HUES64 (cell line): ENCODE data around the gene SEMA7A. TPM values are rescaled to one million over a fixed set of nuclear protein-coding genes. Genes with fewer than 3 reads are reported as not detected.
"Not testable (repeated sequence)": the region's sequence is repeated elsewhere in the genome, so short reads cannot be mapped to it uniquely, and the experiment has no call there.

Experiments
- H3K27ac ChIP-seq: 2 replicates; pipeline ENCODE4 v1.7.0; 2013; ENCODE audit warnings: low read depth, low read length, inconsistent platforms
- H3K27me3 ChIP-seq: 2 replicates; pipeline ENCODE4 v1.6.1; 2013; ENCODE audit warnings: mild to moderate bottlenecking, low read length; ENCODE audit not compliant: insufficient read depth
- H3K36me3 ChIP-seq: 2 replicates; pipeline ENCODE4 v1.6.1; 2013; ENCODE audit warnings: mild to moderate bottlenecking, low read length; ENCODE audit not compliant: insufficient read depth
- H3K4me1 ChIP-seq: 2 replicates; pipeline ENCODE4 v1.6.1; 2013; ENCODE audit warnings: mild to moderate bottlenecking, low read length, moderate library complexity; ENCODE audit not compliant: insufficient read depth
- H3K4me3 ChIP-seq: 2 replicates; pipeline ENCODE4 v1.5.1; 2013; ENCODE audit warnings: mild to moderate bottlenecking, low read length, moderate library complexity
- H3K9ac ChIP-seq: 2 replicates; pipeline ENCODE4 v1.6.1; 2013; ENCODE audit warnings: mild to moderate bottlenecking, low read depth, low read length
- H3K9me3 ChIP-seq: 2 replicates; pipeline ENCODE4 v1.6.1; 2013; ENCODE audit warnings: low read depth, low read length; ENCODE audit not compliant: insufficient read depth
- WGBS: fragments of 150-250, 120-280 bp; methylation state at CpG from one replicate; pipeline ENCODE4 v1.1.7; 2013; ENCODE audit warnings: missing lambda C conversion rate; 5-methylcytosine and 5-hydroxymethylcytosine counted together
- polyA plus RNA-seq, 2 experiments: library from polyadenylated mRNA; stranded (reverse); fragments of 50-300 nt; gene quantifications; one replicate each; pipeline ENCODE4 v1.2.3, GENCODE V29; 2013

The SEMA7A gene
- polyA plus RNA-seq (2013, experiment 1 of 2), result 11.3 TPM
- polyA plus RNA-seq (2013, experiment 2 of 2), result 16.9 TPM

GRCh38 chr15:74433592-74434262, at the start of gene SEMA7A:
TSS of gene SEMA7A (minus strand) at chr15:74433958. CDS start at chr15:74433918, 40 bp downstream.
- H3K27me3 ChIP-seq, result peaks cover 14% of the 10 kb centered on the region
- H3K9ac ChIP-seq, result peak within 1 kb of the TSS; percentile 80
- 1% methylated on average over 74 of the region's 75 CpGs for WGBS
- H3K27ac ChIP-seq, result peak within 1 kb of the TSS; percentile 61; the same call in 1 of the 2 replicates
- H3K4me1 ChIP-seq, result peaks cover 10% of the 10 kb centered on the region; the same call in 1 of the 2 replicates
- H3K9me3 ChIP-seq, result no peaks in the 10 kb centered on the region
- peak within 1 kb of the TSS; percentile 94 for H3K4me3 ChIP-seq
- H3K36me3 ChIP-seq, result no peaks in the 10 kb centered on the region

- Histone ChIP-seq H3K4me3 (no peak overlapping the region), H3K9ac (no peak overlapping the region), H3K27ac (no peak overlapping the region), H3K9me3 (no peaks in the 10 kb centered on the region), H3K36me3 (peaks cover 9% of the 10 kb centered on the region), H3K4me1 (peaks cover 6% of the 10 kb centered on the region; the same call in 1 of the 2 replicates), H3K27me3 (no peaks in the 10 kb centered on the region)
- 49% methylated on average over 3 of the region's 3 CpGs for WGBS
Measured at GRCh38 chr15:74482661-74483060, 48.9 kb upstream of the SEMA7A start.

GRCh38 chr15:74480364-74480763, 46.6 kb upstream of the SEMA7A start:
- H3K9me3 ChIP-seq, result not testable (repeated sequence)
- WGBS, result 93% methylated on average over 24 of the region's 27 CpGs
- peaks cover 11% of the 10 kb centered on the region for H3K36me3 ChIP-seq

GRCh38 chr15:74471621-74472020, 37.9 kb upstream of the SEMA7A start:
- H3K9ac ChIP-seq, H3K27ac ChIP-seq, H3K4me3 ChIP-seq, H3K9me3 ChIP-seq, H3K27me3 ChIP-seq, H3K4me1 ChIP-seq: not testable (repeated sequence)
- H3K36me3 ChIP-seq, result peaks cover 45% of the 10 kb centered on the region
- 98% methylated on average over 7 of the region's 7 CpGs for WGBS

More at GRCh38 chr15:74480364-74480763, 46.6 kb upstream of the SEMA7A start:
- H3K9ac ChIP-seq, H3K27ac ChIP-seq, H3K27me3 ChIP-seq, H3K4me1 ChIP-seq, H3K4me3 ChIP-seq: not testable (repeated sequence)

GRCh38 chr15:74470631-74471395, 37.1 kb upstream of the SEMA7A start:
- Histone ChIP-seq H3K4me3 (no peak overlapping the region), H3K36me3 (peaks cover 53% of the 10 kb centered on the region), H3K9me3 (no peaks in the 10 kb centered on the region), H3K9ac (no peak overlapping the region), H3K4me1 (no peaks in the 10 kb centered on the region), H3K27ac (no peak overlapping the region), H3K27me3 (no peaks in the 10 kb centered on the region)
- WGBS, result 95% methylated on average over 12 of the region's 12 CpGs

- no peak overlapping the region for H3K9ac ChIP-seq
- WGBS, result 96% methylated on average over 6 of the region's 6 CpGs
- H3K4me3 ChIP-seq, result no peak overlapping the region
- H3K36me3 ChIP-seq, result peaks cover 54% of the 10 kb centered on the region
- H3K9me3 ChIP-seq, result no peaks in the 10 kb centered on the region; the same call in 1 of the 2 replicates
- H3K27ac ChIP-seq, result no peak overlapping the region
- no peaks in the 10 kb centered on the region for H3K27me3 ChIP-seq
- no peaks in the 10 kb centered on the region for H3K4me1 ChIP-seq
Measured at GRCh38 chr15:74468341-74469032, 34.7 kb upstream of the SEMA7A start.

GRCh38 chr15:74466570-74466969, 32.8 kb upstream of the SEMA7A start:
- Histone ChIP-seq H3K27ac (no peak overlapping the region), H3K9me3 (no peaks in the 10 kb centered on the region; the same call in 1 of the 2 replicates), H3K36me3 (peaks cover 48% of the 10 kb centered on the region), H3K27me3 (no peaks in the 10 kb centered on the region), H3K4me1 (peaks cover 3% of the 10 kb centered on the region; the same call in 1 of the 2 replicates), H3K9ac (no peak overlapping the region), H3K4me3 (no peak overlapping the region)
- 83% methylated on average over 1 of the region's 1 CpG for WGBS

- Histone ChIP-seq H3K4me3 (no peak overlapping the region), H3K27ac (no peak overlapping the region), H3K36me3 (peaks cover 34% of the 10 kb centered on the region), H3K27me3 (no peaks in the 10 kb centered on the region), H3K4me1 (peaks cover 9% of the 10 kb centered on the region; the same call in 1 of the 2 replicates), H3K9ac (no peak overlapping the region), H3K9me3 (no peaks in the 10 kb centered on the region; the same call in 1 of the 2 replicates)
- WGBS, result 100% methylated on average over 2 of the region's 2 CpGs
Measured at GRCh38 chr15:74464897-74465296, 31.1 kb upstream of the SEMA7A start.

GRCh38 chr15:74464216-74464615, 30.5 kb upstream of the SEMA7A start:
- Histone ChIP-seq H3K9me3 (no peaks in the 10 kb centered on the region; the same call in 1 of the 2 replicates), H3K27ac (no peak overlapping the region), H3K4me1 (peaks cover 9% of the 10 kb centered on the region; the same call in 1 of the 2 replicates), H3K27me3 (no peaks in the 10 kb centered on the region), H3K9ac (no peak overlapping the region), H3K36me3 (peaks cover 31% of the 10 kb centered on the region), H3K4me3 (no peak overlapping the region)
- WGBS, result 85% methylated on average over 2 of the region's 2 CpGs

GRCh38 chr15:74463634-74464033, 29.9 kb upstream of the SEMA7A start:
- Histone ChIP-seq H3K36me3 (peaks cover 29% of the 10 kb centered on the region), H3K9ac (no peak overlapping the region), H3K27ac (no peak overlapping the region), H3K4me1 (peaks cover 9% of the 10 kb centered on the region; the same call in 1 of the 2 replicates), H3K4me3 (0 out of 2 replicates have a peak overlapping the region, but pooled peaks have one; percentile 11), H3K9me3 (no peaks in the 10 kb centered on the region; the same call in 1 of the 2 replicates), H3K27me3 (no peaks in the 10 kb centered on the region)
